Activated gamma-delta T cell treated with anti-CD3 and anti-CD28 coated beads, Interleukin-2, amount 50 U/mL, for 16 hours (primary cell): Measurements from ENCODE around the gene DLGAP1.
A peak's percentile ranks its signal among the peaks of the same experiment; 100 is the strongest.

Experiments
- DNase-seq: peaks from one replicate; pipeline ENCODE4 v3.0.0-alpha.2; 2020; ENCODE audit warnings: low read depth

Gene DLGAP1

GRCh38 chr18:3691705-3692104 lies 763.4 kb downstream of the DLGAP1 start:
- DNase-seq: no peak

DNA sequence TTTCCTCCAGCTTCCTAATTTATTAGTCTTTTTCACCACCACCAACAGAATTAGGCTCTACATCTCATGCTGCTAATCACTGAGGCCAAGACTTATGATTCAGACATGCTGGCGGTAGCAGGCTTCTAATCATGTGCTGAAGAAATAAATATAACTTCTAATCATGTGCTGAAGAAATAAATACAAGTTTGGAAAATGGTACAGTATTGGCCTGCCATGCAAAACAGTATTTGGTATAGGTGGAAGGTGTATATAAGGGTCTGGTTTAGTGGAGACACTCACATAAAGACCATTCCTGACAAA lies 764.4 kb downstream of the DLGAP1 start:
- no peak for DNase-seq

DNA sequence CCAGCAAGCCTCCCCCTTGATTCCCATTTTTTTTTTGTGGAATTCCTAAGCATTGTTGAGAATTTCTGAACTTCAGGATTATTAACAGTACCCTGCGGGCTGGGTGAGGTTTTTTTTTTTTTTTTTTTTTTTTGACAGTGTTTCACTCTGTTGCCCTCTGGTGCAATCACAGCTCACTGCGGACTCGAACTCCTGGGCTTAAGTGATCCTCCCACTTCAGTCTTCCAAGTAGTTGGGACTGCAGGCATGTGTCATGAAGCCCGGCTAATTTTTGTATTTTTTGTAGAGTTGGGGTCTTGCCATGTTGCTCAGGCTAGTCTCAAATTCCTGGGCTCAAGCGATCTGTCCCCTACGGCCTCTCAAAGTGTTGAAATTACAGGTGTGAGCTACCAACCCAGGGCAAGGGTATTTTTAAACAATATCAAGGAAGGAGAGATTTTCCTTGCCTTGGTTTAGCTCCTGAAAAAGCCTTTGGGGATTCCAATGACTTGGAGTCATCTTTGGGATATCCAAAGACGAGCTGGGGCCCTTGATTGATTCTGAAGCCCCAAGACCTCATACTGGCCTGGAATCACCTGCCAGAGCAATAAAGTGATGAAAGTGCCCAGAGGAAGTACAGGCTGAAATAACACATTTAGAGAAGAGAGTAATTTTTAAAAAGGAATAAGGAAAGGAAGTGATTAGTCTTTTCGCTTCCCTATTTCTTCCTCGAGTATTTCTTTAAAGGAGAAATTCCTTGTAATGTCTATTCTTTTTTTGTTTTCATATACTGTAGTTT lies 764.9 kb downstream of the DLGAP1 start:
- DNase-seq: no peak

DNA sequence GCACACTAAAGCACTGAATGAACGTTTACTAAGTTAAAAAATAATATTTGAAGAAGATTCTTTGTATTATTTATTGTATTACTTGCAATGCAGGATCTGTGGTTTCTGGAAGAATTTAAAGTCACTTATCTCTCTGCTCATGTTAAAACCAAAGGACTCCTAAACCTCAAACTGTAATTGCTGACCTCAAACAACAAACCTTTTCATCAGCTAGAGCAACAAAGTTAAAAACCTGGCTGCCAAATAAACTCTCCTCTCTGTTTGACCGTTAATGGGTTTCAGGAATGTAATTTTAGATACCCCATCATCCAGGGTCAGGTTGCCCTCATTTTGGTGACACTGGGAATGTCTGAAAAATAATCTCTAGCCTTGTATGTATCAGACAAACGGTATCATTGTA lies 766.0 kb downstream of the DLGAP1 start:
- DNase-seq: no peak

DNA sequence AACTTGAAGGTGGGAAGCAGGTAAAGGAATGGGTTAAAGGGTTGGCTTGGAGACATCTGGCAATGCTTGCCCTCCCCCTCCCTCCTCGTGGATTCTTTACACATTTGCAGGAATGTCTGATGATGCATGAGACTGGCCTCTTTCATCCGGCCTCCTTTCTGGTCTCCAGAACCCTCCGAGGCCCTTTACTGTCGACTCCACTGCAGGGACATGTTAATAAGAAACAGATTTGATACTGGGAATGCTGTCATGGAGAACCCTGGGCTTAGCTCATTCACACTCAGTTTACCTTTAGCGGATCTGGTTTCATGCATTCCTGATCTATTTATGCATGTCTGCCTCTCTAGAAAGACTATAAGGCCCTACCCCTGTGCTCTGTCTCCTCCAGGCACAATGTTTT lies 766.4 kb downstream of the DLGAP1 start:
- no peak for DNase-seq

- DNase-seq: no peak
These were observed 771.6 kb downstream of the DLGAP1 start for GRCh38 chr18:3683483-3683882.

DNA sequence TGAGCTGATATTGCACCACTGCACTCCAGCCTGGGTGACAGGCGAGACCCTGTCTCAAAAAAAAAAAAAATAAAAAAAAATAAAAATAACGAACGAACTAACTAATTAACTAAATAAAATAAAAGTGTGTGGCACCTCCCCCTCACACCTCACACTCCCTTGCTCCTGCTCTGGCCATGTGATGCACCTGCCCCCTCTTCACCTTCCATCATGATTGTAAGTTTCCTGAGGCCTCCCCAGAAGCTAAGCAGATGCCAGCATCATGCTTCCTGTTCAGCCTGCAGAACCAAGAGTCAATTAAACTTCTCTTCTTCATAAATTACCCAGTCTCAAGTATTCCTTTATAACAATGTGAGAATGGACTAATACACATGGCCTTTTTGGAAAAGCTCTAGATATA lies 773.0 kb downstream of the DLGAP1 start:
- DNase-seq: no peak

- DNase-seq: no peak
These were observed 775.9 kb downstream of the DLGAP1 start for GRCh38 chr18:3679241-3679640.

DNA sequence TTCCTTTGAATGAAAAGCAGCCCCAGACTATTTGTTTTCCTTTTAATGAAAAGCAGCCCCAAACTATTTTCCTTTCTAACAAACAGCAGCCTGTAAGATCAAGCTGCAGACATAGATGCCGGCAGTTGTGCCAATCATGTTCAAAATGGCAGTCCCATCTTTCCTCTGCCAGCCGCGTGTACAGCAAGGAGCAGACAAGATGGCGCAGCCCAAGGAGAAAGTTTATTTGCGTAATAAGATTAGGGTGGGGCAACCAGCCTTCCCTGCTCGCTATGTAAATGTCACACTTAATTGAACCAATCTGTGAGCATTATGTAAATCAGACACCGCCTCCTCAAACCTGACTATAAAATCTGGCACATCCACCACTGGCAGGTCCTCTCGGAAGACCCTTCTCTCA lies 779.1 kb downstream of the DLGAP1 start:
- DNase-seq: no peak

DNA sequence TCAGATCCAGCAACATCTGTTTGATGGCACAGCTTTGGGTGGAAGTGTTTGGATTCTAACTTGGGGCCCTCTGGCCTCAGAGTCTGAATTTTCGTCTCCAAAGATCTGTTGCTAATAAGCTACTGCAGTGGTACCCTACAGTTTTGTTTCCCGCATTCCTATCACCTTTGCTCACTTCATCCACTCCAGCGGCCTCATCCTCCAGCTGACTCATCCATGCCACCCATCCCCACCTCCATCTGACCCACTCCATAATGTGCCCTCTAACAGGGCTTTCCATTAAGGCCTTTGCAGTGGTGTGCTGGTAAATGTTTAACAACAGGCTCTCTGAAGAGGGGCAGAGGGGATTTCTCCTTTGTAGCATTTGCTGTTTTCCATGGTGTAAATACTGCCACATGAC lies 779.7 kb downstream of the DLGAP1 start:
- DNase-seq: no peak

GRCh38 chr18:3671176-3671575 lies 783.9 kb downstream of the DLGAP1 start:
- no peak for DNase-seq

DNA sequence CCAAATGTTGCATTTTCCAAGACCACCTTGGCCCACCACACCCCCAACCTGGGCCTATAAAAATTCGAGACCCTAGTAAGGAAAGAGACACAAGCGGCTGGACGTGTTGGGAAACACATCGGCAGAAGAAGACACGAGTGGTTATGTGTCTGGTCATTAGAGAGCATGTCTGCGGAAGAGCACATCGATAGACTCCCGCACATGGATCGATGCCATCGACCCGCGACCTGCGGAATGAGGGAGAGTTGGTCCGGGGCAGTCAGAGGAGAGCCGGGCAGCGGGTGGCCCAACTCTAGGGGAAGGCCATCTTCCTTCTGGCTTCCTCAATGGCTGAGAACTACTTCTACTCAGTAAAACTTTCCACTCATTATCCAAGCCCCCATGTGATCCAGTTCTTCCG lies 785.7 kb downstream of the DLGAP1 start:
- no peak for DNase-seq

- no peak for DNase-seq
These were observed 787.6 kb downstream of the DLGAP1 start for GRCh38 chr18:3667255-3668137.

- DNase-seq: no peak
These were observed 788.4 kb downstream of the DLGAP1 start for GRCh38 chr18:3666526-3667254.

GRCh38 chr18:3665780-3666525 lies 789.2 kb downstream of the DLGAP1 start:
- DNase-seq: peak; percentile 61

- DNase-seq: no peak
These were observed 789.9 kb downstream of the DLGAP1 start for GRCh38 chr18:3665204-3665603.

DNA sequence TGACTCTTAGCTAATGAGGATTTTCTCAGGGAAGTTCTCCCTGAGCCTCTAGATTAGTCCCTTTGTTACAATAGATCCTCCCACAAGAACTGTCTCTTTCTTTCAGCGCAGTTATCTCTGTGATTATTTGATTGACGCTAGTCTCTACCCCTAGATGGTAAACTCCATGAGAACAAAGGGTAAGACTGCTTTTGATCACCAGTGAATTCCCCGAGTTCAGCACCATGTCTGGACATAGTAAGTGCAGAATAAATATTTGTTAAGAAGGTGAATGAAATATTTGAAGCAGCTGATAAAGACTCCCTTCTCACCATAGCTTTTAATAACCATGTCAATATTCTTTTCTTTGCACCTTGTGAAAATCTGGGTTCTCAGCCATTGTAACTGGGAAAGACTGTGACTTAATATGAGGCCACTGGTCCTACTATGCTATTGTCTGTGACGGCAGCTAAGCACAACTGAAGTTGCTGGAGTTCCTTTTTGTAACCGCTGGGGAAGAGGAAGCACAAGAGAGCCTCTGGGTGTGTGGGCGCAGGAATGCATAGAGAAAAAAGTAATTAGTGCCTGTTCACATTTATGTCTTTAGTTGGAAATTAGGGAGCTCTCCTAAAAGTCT lies 790.4 kb downstream of the DLGAP1 start:
- no peak for DNase-seq

DNA sequence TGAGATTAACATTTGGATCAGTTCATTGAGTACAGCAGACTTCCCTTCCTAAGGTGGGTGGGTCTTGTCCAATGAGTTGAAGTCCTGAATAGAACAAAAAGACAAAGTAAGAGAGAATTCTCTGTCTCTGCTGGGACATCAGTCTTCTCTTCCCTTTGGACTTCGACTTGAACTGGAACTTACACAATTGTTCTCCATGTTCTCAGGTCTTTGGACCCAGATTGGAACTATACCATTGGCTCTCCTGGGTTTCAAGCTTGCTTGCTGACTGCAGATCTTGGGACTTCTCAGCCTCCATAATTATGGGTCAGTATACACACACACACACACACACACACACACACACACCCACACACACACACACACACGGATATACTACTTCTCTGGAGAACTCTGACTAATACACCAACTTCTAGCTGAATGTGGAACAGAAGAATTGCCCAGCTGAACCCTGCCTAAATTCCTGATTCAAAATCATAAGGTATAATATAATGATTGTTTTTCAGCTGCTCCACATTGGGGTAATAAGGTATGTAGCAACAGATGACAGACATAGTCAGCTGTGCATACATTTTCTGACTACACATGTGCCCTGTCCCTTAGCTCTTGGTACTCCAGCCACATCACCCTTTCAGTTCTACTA lies 791.1 kb downstream of the DLGAP1 start:
- no peak for DNase-seq

GRCh38 chr18:3661989-3662388 lies 793.1 kb downstream of the DLGAP1 start:
- no peak for DNase-seq

DNA sequence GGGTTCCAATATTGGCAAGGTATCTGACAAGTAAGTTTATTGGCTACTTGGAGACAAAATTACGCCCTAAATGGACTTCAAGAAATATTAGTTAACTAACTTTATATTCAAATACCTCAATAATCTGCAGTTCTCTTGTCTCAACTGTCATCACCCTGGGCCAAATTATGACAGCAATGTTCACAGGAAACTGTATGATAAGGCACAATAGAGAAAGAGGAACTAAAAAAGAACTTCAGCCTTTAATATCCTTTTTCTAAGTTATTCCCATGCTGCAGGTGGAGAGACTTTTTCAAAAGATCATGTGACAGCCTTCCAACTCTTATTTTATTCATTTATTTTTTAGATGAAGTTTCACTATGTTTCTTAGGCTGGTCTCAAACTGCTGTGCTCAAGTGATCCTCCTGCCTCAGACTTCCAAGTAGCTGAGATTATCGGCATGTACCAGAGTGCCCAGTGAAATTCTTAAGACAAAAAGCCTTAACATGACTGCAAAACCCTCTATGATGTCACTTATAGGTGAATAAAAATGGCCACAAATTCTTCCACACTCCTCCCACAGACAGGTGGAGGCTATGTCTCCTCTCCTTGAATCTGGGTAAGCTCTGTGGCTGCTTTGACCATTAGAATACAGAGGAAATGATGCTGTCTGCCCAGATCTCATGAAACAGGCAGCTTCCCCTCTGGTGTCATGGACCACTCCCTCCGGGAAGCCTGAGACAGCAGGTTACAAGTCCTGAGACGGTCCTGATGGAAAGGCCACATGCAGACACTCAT lies 794.2 kb downstream of the DLGAP1 start:
- no peak for DNase-seq
